HepG2 (cell line): ENCODE results near the gene FGF1. TPM values are rescaled to one million over a fixed set of nuclear protein-coding genes. Genes with fewer than 3 reads are reported as not detected.

Experiments used
- ATAC-seq: fragments of 200-7000 bp; cut with Tn5 transposase; 3 replicates; pipeline ENCODE4 v1.9.1; 2020; ENCODE audit warnings: mild to moderate bottlenecking, moderate library complexity
- BruUV-seq: library from RNA; stranded (reverse); fragments of 400-500 nt; replicated peaks from 2 replicates; lab custom pipeline; 2021; lab: Mats Ljungman, UMichigan
- CTCF ChIA-PET: fragments of 300-600 bp; formaldehyde crosslinking; extraction: SDS; loops from one replicate; lab custom pipeline; 2021; ENCODE audit warnings: low total read pairs, inconsistent platforms, low intra/inter-chr PET ratio; lab: Yijun Ruan, JAX
- POLR2A ChIA-PET: fragments of 350-600 bp; sonication (Branson Sonifier 250); formaldehyde crosslinking; loops from one replicate; lab custom pipeline; 2020; ENCODE audit warnings: antibody characterized with exemption, inconsistent platforms; lab: Yijun Ruan, JAX
- DNase-seq: peaks from one replicate; pipeline ENCODE4 v3.0.0-alpha.2; 2015; ENCODE audit warnings: low spot score
- FAIRE-seq: peaks from 3 replicates; lab custom pipeline; 2011; peaks lifted over from hg19 to GRCh38; lab: Jason Lieb, UNC
- H2AFZ ChIP-seq: one replicate; pipeline ENCODE4 v1.6.1; 2011; ENCODE audit warnings: low read length, inconsistent platforms
- H3K27ac ChIP-seq: fragments of 300-600 bp; 3 replicates; pipeline ENCODE4 v1.8.0; 2011; ENCODE audit warnings: mixed run types, mild to moderate bottlenecking, mixed read lengths, low read length, inconsistent platforms; ENCODE audit not compliant: insufficient read depth; ENCODE audit errors: extremely low read length
- H3K27me3 ChIP-seq, 2 experiments: fragments of 200-600 bp in 1 of 2; 2 replicates in 1 of 2; 3 replicates in 1 of 2; pipeline versions ENCODE4 v1.6.0 to v1.8.0; 2011; ENCODE audit warnings: low read length in 2 of 2, mild to moderate bottlenecking in 2 of 2, moderate library complexity in 2 of 2, inconsistent platforms in 1 of 2; ENCODE audit not compliant: insufficient read depth in 2 of 2, control insufficient read depth in 1 of 2
- H3K36me3 ChIP-seq, 2 experiments: fragments of 200-600 bp in 1 of 2; replicated peaks in 1 of 2; 2 replicates in 1 of 2; 3 replicates in 1 of 2; pipeline versions ENCODE4 v1.5.1 to v1.8.0; 2011; ENCODE audit warnings: low read length in 2 of 2, inconsistent platforms in 1 of 2; ENCODE audit not compliant: insufficient read depth in 2 of 2, control insufficient read depth in 1 of 2
- H3K4me1 ChIP-seq: 2 replicates; pipeline ENCODE4 v1.5.1; 2012; ENCODE audit warnings: low read length, inconsistent platforms; ENCODE audit not compliant: insufficient read depth
- H3K4me2 ChIP-seq: 2 replicates; pipeline ENCODE4 v1.6.0; 2011; ENCODE audit warnings: low read depth, low read length, inconsistent platforms
- H3K4me3 ChIP-seq, 3 experiments: fragments of 200-600 bp in 1 of 3; sonication (generic), shearing (Covaris generic) in 1 of 3; replicated peaks in 1 of 3; 2 replicates each; pipeline ENCODE4 v1.5.1; 2011 to 2016; ENCODE audit warnings: low read length in 3 of 3, inconsistent platforms in 2 of 3, low read depth in 2 of 3, mild to moderate bottlenecking in 2 of 3, control low read depth in 1 of 3, mixed read lengths in 1 of 3; ENCODE audit not compliant: insufficient read depth in 1 of 3
- H3K79me2 ChIP-seq: one replicate; pipeline ENCODE4 v1.6.1; 2011; ENCODE audit warnings: low read length, inconsistent platforms; ENCODE audit not compliant: insufficient read depth
- H3K9ac ChIP-seq: 2 replicates; pipeline ENCODE4 v1.6.0; 2011; ENCODE audit warnings: mild to moderate bottlenecking, low read depth, low read length, inconsistent platforms; ENCODE audit not compliant: insufficient read depth
- H3K9me3 ChIP-seq: 2 replicates; pipeline ENCODE4 v1.5.1; 2012; ENCODE audit warnings: mild to moderate bottlenecking, low read length
- H4K20me1 ChIP-seq: 2 replicates; pipeline ENCODE4 v1.6.0; 2011; ENCODE audit warnings: inconsistent platforms, mild to moderate bottlenecking, low read length, moderate library complexity; ENCODE audit not compliant: insufficient read depth
- ARID2 ChIP-seq: sonication (generic); formaldehyde crosslinking; IDR thresholded peaks from 2 replicates; pipeline ENCODE4 v1.8.1; 2022; ENCODE audit warnings: mild to moderate bottlenecking, missing genetic modification reagents, borderline replicate concordance
- GATAD1 ChIP-seq: IDR thresholded peaks from 2 replicates; pipeline ENCODE4 v1.6.1; 2016; ENCODE audit warnings: missing genetic modification reagents, missing compliant biosample characterization
- HDAC6 ChIP-seq: fragments of 200-600 bp; sonication (generic); IDR thresholded peaks from 2 replicates; pipeline ENCODE4 v1.7.0; 2017; ENCODE audit warnings: mild to moderate bottlenecking, antibody characterized with exemption, low read length, low read depth
- HNF4A ChIP-seq: sonication (generic); formaldehyde crosslinking; IDR thresholded peaks from 2 replicates; pipeline ENCODE4 v1.4.0; 2020; ENCODE audit warnings: missing genetic modification reagents
- HOXA5 ChIP-seq: sonication (generic); formaldehyde crosslinking; IDR thresholded peaks from 2 replicates; pipeline ENCODE4 v1.4.0; 2020; ENCODE audit warnings: missing genetic modification reagents
- IRF2 ChIP-seq: IDR thresholded peaks from 2 replicates; pipeline ENCODE4 v1.6.1; 2018; ENCODE audit warnings: missing genetic modification reagents, missing compliant biosample characterization
- MBNL3 ChIP-seq: fragments of 250-450 bp; sonication (Bioruptor Pico); conservative IDR thresholded peaks from 2 replicates; pipeline ENCODE4 v1.8.0; 2022; ENCODE audit warnings: mild to moderate bottlenecking, inconsistent platforms
- RAD21 ChIP-seq: fragments of 450-650 bp; formaldehyde crosslinking; IDR thresholded peaks from 2 replicates; pipeline ENCODE4 v1.5.0; 2020; ENCODE audit warnings: mild to moderate bottlenecking
- REL ChIP-seq: sonication (generic); formaldehyde crosslinking; conservative IDR thresholded peaks from 2 replicates; pipeline ENCODE4 v1.8.0; 2022; ENCODE audit warnings: mild to moderate bottlenecking, missing genetic modification reagents, moderate library complexity
- RORA ChIP-seq: sonication (generic); formaldehyde crosslinking; IDR thresholded peaks from 2 replicates; pipeline ENCODE4 v1.5.0; 2020; ENCODE audit warnings: mild to moderate bottlenecking, missing genetic modification reagents, moderate library complexity
- SPEN ChIP-seq: sonication (generic); formaldehyde crosslinking; IDR thresholded peaks from 2 replicates; pipeline ENCODE4 v1.5.1; 2020; ENCODE audit warnings: low read depth, mild to moderate bottlenecking, missing genetic modification reagents
- STAT5B ChIP-seq: sonication (generic); formaldehyde crosslinking; IDR thresholded peaks from 2 replicates; pipeline ENCODE4 v1.4.0; 2020; ENCODE audit warnings: missing genetic modification reagents
- U2AF2 ChIP-seq: fragments of 200-400 bp; formaldehyde crosslinking; IDR thresholded peaks from 2 replicates; pipeline ENCODE4 v1.6.1; 2017; ENCODE audit warnings: low read depth, mild to moderate bottlenecking, low read length
- ZFAT ChIP-seq: sonication (generic); formaldehyde crosslinking; conservative IDR thresholded peaks from 2 replicates; pipeline ENCODE4 v1.8.1; 2023; ENCODE audit warnings: missing genetic modification reagents, inconsistent platforms
- ZNF879 ChIP-seq: sonication (generic); formaldehyde crosslinking; IDR thresholded peaks from 2 replicates; pipeline ENCODE4 v1.8.1; 2023; ENCODE audit warnings: missing genetic modification reagents
- WGBS: methylation state at CpG from one replicate; pipeline ENCODE4 v1.1.6; 2017; ENCODE audit warnings: low lambda C conversion rate; 5-methylcytosine and 5-hydroxymethylcytosine counted together
- in situ Hi-C: cut with HindIII; loops from 2 replicates; pipeline ENCODE4 v1.10.0; 2017; ENCODE audit warnings: low pct_unique_long_range_greater_than_20kb; ENCODE audit not compliant: extremely low pct_ligation_motif_present
- intact Hi-C: fragments of 100-400 bp; cut with micrococcal nuclease; formaldehyde crosslinking; loops from one replicate; pipeline ENCODE4 v1.10.0; 2022; ENCODE audit not compliant: unreplicated experiment
- polyA plus RNA-seq, 8 experiments: library from polyadenylated mRNA; depleted of rRNA in 3 of 8; stranded (reverse) in 7 of 8; unstranded in 1 of 8; fragments of >200 nt; fragmentation: Illumina TruSeq in 4 of 8; extraction: Trizol in 4 of 8; gene quantifications; 2 replicates each; pipeline versions ENCODE4 v1.2.1 to v1.2.3, GENCODE V29; 2011 to 2016; ENCODE audit warnings: low read depth in 4 of 8, missing spikeins in 1 of 8, mixed read lengths in 1 of 8; ENCODE audit not compliant: insufficient read depth in 1 of 8
- total RNA-seq, 5 experiments: library from RNA; depleted of rRNA; stranded (reverse); fragments of >200 nt; fragmentation: Illumina TruSeq; extraction: Trizol; gene quantifications; 2 replicates each; pipeline ENCODE4 v1.2.3, GENCODE V29; 2016; ENCODE audit warnings: low read depth in 1 of 5
- TF ChIP-seq, protein P1 (sequence below): sonication (generic); formaldehyde crosslinking; IDR thresholded peaks from 2 replicates; pipeline ENCODE4 v1.8.0; 2023; ENCODE audit warnings: mild to moderate bottlenecking, missing genetic modification reagents

The FGF1 gene
- total and polyA plus RNA-seq, 2 of the 13 experiments (the other 11 are each of a cell fraction or from before 2014, with no cell fraction given), result not detected

DNA sequence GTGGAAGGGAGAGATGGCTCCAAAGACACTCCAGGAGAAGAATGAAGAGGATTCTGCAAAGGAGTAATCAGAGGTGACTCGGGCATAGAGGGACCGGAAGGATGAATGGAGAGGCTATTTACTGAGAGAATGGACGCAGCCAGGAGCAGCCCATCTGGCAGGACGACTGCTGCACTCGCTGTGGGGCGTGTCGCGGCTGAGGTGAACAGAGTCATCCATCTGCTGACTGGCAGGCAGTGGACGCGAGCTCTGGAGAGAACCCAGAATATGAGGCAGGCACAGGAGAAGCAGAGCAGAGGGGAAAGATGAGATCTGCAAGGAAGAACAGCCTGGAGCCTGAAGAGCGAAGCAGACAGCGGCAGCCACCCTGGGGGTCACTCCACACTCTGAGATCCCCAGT, 16.4 kb downstream of the FGF1 start:
- intact Hi-C loops (no loop called here), in situ Hi-C loops (no loop called here)
- no peak overlapping the region for H2AFZ ChIP-seq
- no peak for FAIRE-seq
- 47% methylated on average over 12 of the region's 12 CpGs for WGBS
- no peaks in the 10 kb centered on the region for H3K9me3 ChIP-seq
- H3K4me1 ChIP-seq, result no peaks in the 10 kb centered on the region
- TF ChIP-seq REL, result no peak
- no peak for TF ChIP-seq IRF2 (CRISPR knock-in tag)
- TF ChIP-seq, protein P1, sequence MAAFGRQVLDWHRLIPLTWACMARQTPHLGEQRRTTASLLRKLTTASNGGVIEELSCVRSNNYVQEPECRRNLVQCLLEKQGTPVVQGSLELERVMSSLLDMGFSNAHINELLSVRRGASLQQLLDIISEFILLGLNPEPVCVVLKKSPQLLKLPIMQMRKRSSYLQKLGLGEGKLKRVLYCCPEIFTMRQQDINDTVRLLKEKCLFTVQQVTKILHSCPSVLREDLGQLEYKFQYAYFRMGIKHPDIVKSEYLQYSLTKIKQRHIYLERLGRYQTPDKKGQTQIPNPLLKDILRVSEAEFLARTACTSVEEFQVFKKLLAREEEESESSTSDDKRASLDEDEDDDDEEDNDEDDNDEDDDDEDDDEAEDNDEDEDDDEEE (CRISPR knock-in tag), result no peak
- TF ChIP-seq RAD21 (CRISPR knock-in tag), result no peak
- TF ChIP-seq RORA (CRISPR knock-in tag), result no peak
- TF ChIP-seq HNF4A (CRISPR knock-in tag), result no peak
- TF ChIP-seq U2AF2, result no peak
- TF ChIP-seq SPEN (CRISPR knock-in tag), result no peak
- no peak for TF ChIP-seq HDAC6
- TF ChIP-seq ARID2 (CRISPR knock-in tag), result no peak
- no peak for TF ChIP-seq HOXA5 (CRISPR knock-in tag)
- TF ChIP-seq MBNL3 (CRISPR knock-in tag), result no peak
- TF ChIP-seq STAT5B (CRISPR knock-in tag), result no peak
- TF ChIP-seq ZFAT, result no peak
- no peak for TF ChIP-seq GATAD1 (CRISPR knock-in tag)
- no peak for TF ChIP-seq ZNF879
- no TSS peak for BruUV-seq
- no peak overlapping the region for H3K27ac ChIP-seq
- POLR2A ChIA-PET, result no interaction called here
- no peak overlapping the region for H3K4me2 ChIP-seq
- no peaks in the 10 kb centered on the region for H4K20me1 ChIP-seq
- H3K27me3 ChIP-seq, result peaks cover 3 to 24% of the 10 kb centered on the region in 2 experiments; a peak in 2 of 5 replicates
- no peak for DNase-seq
- CTCF ChIA-PET, result no interaction called here
- no peak overlapping the region for H3K9ac ChIP-seq
- no peaks in the 10 kb centered on the region for H3K79me2 ChIP-seq
- H3K4me3 ChIP-seq, result no peak overlapping the region
- ATAC-seq, result no peak
- no peaks in the 10 kb centered on the region for H3K36me3 ChIP-seq
